Measurements from ENCODE around the gene RASA3.

Gene RASA3

GRCh38 chr13:114010401-114011101, 121.9 kb downstream of the RASA3 start:
- no peak overlapping the region for H3K4me3 ChIP-seq (ENCODE audit: low read depth, low read length)
- ChIA-PET POLR2A (no interaction called here), CTCF (no interaction called here)
- no peak for DNase-seq (ENCODE audit: low read depth, low spot score)
- TF ChIP-seq CTCF (IDR thresholded peaks at IDR 0.05; ENCODE audit: insufficient read depth, low read length, missing control alignments): no peak

- no peak for TF ChIP-seq CTCF (IDR thresholded peaks at IDR 0.05; ENCODE audit: insufficient read depth, low read length, missing control alignments)
- DNase-seq (ENCODE audit: low read depth, low spot score): no peak
- ChIA-PET POLR2A (no interaction called here), CTCF (no interaction called here)
- H3K4me3 ChIP-seq (ENCODE audit: low read depth, low read length): no peak overlapping the region
Measured at GRCh38 chr13:114009590-114010400, 122.6 kb downstream of the RASA3 start.

- TF ChIP-seq CTCF (IDR thresholded peaks at IDR 0.05; ENCODE audit: insufficient read depth, low read length, missing control alignments): no peak
- H3K4me3 ChIP-seq (ENCODE audit: low read depth, low read length): no peak overlapping the region
- no peak for DNase-seq (ENCODE audit: low read depth, low spot score)
- CTCF ChIA-PET: no interaction called here
- POLR2A ChIA-PET: no interaction called here
Measured at GRCh38 chr13:114008964-114009589, 123.3 kb downstream of the RASA3 start.

GRCh38 chr13:114007566-114007965, 124.9 kb downstream of the RASA3 start:
- no peak for DNase-seq (ENCODE audit: low read depth, low spot score)
- TF ChIP-seq CTCF (IDR thresholded peaks at IDR 0.05; ENCODE audit: insufficient read depth, low read length, missing control alignments): no peak
- H3K4me3 ChIP-seq (ENCODE audit: low read depth, low read length): no peak overlapping the region
- CTCF ChIA-PET: no interaction called here
- POLR2A ChIA-PET: no interaction called here

GRCh38 chr13:114005206-114005724, 127.2 kb downstream of the RASA3 start:
- ChIA-PET POLR2A (no interaction called here), CTCF (interaction anchor here (0.9 kb wide), 1 partner anchor 11 kb away, joined by 3 read pairs; no protein-coding TSS in a partner anchor)
- no peak for DNase-seq (ENCODE audit: low read depth, low spot score)
- H3K4me3 ChIP-seq (ENCODE audit: low read depth, low read length): no peak overlapping the region
- no peak for TF ChIP-seq CTCF (IDR thresholded peaks at IDR 0.05; ENCODE audit: insufficient read depth, low read length, missing control alignments)

Data from AG04449 (cell line).